GM20000 (cell line): ENCODE data around the gene PRRX2.

Source experiments
- DNase-seq: peaks from one replicate; pipeline ENCODE4 v3.0.0; 2012; ENCODE audit warnings: low spot score
- TF ChIP-seq, protein P1 (sequence below): IDR thresholded peaks from 2 replicates; pipeline ENCODE4 v1.5.1; 2012; ENCODE audit warnings: mild to moderate bottlenecking, control low read depth; ENCODE audit errors: extremely low read depth, missing control alignments

Gene PRRX2

DNA sequence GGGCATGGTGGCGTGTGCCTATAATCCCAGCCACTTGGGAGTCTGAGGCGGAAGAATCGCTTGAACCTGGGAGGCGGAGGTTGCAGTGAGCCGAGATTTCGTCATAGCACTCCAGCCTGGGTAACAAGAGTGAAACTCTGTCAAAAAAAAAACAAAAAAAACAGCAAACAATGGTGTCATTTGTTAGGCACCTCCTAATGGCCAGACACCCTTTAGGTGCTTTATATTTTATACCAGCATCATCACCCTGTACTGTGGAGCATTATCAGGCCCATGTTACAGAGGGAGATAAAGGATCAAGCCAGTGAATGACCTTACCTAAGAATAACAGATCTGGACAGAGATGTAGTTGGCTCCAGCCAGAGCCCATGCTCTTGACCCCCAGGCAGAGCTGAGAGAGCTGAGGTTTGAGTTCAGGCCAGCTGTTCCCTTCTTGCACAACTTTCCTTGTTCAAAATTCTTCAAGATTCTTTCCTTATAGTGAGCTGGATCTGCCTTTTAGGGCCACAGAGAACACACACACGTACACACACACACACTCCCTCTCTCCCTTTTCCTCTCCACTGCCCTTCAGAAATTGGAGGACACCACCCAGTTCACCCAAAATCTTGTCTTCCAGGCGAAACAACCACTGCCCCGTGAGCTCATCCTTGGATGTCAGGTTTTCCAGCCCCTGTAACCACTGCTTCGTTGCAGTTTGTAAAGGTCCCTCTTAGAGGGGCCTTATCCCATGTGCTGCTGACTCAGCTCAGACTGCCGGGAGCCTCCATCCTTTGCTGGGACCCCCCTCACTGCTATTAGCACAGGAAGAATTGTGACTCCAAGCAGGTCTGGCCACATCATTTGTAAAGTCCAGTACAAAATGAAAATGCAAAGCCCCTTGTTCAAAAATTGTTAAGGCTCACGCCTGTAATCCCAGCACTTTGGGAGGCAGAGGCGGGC lies 97.8 kb downstream of the PRRX2 start:
- no peak for DNase-seq
- TF ChIP-seq, protein P1, sequence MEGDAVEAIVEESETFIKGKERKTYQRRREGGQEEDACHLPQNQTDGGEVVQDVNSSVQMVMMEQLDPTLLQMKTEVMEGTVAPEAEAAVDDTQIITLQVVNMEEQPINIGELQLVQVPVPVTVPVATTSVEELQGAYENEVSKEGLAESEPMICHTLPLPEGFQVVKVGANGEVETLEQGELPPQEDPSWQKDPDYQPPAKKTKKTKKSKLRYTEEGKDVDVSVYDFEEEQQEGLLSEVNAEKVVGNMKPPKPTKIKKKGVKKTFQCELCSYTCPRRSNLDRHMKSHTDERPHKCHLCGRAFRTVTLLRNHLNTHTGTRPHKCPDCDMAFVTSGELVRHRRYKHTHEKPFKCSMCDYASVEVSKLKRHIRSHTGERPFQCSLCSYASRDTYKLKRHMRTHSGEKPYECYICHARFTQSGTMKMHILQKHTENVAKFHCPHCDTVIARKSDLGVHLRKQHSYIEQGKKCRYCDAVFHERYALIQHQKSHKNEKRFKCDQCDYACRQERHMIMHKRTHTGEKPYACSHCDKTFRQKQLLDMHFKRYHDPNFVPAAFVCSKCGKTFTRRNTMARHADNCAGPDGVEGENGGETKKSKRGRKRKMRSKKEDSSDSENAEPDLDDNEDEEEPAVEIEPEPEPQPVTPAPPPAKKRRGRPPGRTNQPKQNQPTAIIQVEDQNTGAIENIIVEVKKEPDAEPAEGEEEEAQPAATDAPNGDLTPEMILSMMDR: no peak

DNA sequence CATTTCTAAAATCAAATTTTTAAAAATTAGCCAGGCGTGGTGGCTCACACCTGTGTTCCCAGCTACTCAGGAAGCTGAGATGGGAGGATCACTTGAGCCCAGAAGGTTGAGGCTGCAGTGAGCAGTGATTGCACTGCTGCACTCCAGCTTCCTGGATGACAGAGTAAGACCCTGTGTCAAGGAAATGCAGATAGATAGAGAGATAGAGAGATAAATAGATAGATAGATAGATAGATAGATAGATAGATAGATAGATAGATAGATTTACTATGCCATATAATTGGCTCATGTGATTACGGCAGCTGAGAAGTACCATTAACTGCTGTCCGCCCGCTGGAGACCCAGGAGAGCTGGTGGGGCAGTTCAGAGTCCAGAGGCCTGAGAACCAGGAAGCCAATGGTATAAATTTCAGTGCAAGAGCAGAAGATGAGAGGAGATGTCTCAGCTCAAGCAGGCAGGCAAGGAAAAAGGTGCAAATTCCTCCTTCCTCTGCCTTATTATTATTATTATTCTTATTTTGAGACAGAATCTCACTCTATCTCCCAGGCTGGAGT lies 100.4 kb downstream of the PRRX2 start:
- DNase-seq: no peak
- TF ChIP-seq, protein P1: no peak

DNA sequence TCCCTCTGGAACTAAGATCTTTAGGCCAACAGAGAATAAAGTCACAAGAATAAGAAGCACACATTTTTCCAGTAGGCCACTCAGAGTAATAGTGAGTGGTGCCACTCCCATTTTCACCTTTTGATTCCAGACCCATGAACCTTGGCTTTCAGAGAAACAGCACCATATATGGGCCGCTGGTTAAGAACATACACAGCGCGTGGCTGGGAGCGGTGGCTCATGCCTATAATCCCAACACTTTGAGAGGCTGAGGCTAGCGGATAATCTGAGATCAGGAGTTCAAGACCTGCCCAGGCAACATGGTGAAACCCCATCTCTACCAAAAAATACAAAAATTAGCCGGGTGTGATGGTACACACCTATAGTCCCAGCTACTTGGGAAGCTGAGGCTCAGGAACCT lies 103.0 kb downstream of the PRRX2 start:
- DNase-seq: no peak
- TF ChIP-seq, protein P1: no peak

DNA sequence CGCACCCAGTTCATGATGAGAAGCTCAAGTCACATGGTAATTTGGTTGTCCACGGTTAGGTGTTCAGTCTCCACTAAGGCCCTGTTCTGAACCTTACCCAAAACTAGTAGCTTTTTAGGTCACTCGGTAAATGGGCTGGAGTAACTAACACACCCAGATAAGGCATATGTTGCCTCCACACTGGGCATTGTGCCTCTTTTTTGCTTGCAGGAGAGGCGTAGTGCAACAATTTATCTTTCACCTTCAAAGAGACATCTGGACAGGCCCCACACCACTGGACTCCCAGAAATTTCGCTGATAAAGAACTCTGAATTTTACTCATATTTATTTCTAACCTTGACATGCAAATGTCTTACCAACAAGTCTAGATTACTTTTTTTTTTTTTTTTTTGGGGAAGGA lies 104.2 kb downstream of the PRRX2 start:
- no peak for DNase-seq
- TF ChIP-seq, protein P1: no peak

GRCh38 chr9:129770741-129771140 lies 105.3 kb downstream of the PRRX2 start:
- DNase-seq: no peak
- TF ChIP-seq, protein P1: no peak
